Loucy (cell line): ENCODE data around the gene PNMA8B.
A peak's percentile ranks its signal among the peaks of the same experiment; 100 is the strongest.

Experiments
- H2AFZ ChIP-seq: fragments of 200-600 bp; sonication (generic); 2 replicates; pipeline ENCODE4 v1.6.0; 2016; ENCODE audit warnings: antibody characterized with exemption, mild to moderate bottlenecking, low read length, moderate library complexity
- H3F3A ChIP-seq: fragments of 200-600 bp; 2 replicates; pipeline ENCODE4 v1.6.0; 2016; ENCODE audit warnings: antibody characterized with exemption, low read depth, mild to moderate bottlenecking
- H3K27me3 ChIP-seq: fragments of 200-600 bp; sonication (generic); 2 replicates; pipeline ENCODE4 v1.6.1; 2014; ENCODE audit warnings: low read length, mild to moderate bottlenecking; ENCODE audit not compliant: insufficient read depth, poor library complexity, severe bottlenecking
- H3K36me3 ChIP-seq: fragments of 200-600 bp; sonication (generic); 2 replicates; pipeline ENCODE4 v1.6.1; 2016; ENCODE audit warnings: low read length; ENCODE audit not compliant: insufficient read depth
- H3K4me1 ChIP-seq: fragments of 200-600 bp; sonication (generic); 2 replicates; pipeline ENCODE4 v1.5.1; 2014; ENCODE audit warnings: low read length, mild to moderate bottlenecking; ENCODE audit not compliant: insufficient read depth, poor library complexity, severe bottlenecking
- H3K4me2 ChIP-seq: fragments of 200-600 bp; sonication (generic); 2 replicates; pipeline ENCODE4 v1.6.0; 2014; ENCODE audit warnings: antibody characterized with exemption, low read length, low read depth, mild to moderate bottlenecking; ENCODE audit not compliant: poor library complexity, severe bottlenecking
- H3K4me3 ChIP-seq: fragments of 200-600 bp; sonication (generic); 2 replicates; pipeline ENCODE4 v1.5.1; 2014; ENCODE audit warnings: low read length, mild to moderate bottlenecking, mixed read lengths; ENCODE audit not compliant: poor library complexity, severe bottlenecking
- H3K79me2 ChIP-seq: fragments of 200-600 bp; sonication (generic); 2 replicates; pipeline ENCODE4 v1.6.1; 2014; ENCODE audit warnings: low read length; ENCODE audit not compliant: insufficient read depth
- H3K9ac ChIP-seq: fragments of 200-600 bp; sonication (generic); 2 replicates; pipeline ENCODE4 v1.6.0; 2014; ENCODE audit warnings: mild to moderate bottlenecking, low read depth, low read length, moderate library complexity; ENCODE audit not compliant: poor library complexity, severe bottlenecking
- H3K9me2 ChIP-seq: fragments of 200-600 bp; sonication (generic); replicated peaks from 2 replicates; pipeline ENCODE4 v1.6.1; 2016; ENCODE audit warnings: low read depth, low read length, mixed read lengths
- H3K9me3 ChIP-seq: fragments of 200-600 bp; sonication (generic); 2 replicates; pipeline ENCODE4 v1.6.1; 2014; ENCODE audit warnings: mild to moderate bottlenecking, antibody characterized with exemption, low read length, low read depth; ENCODE audit not compliant: insufficient read depth
- H4K20me1 ChIP-seq: fragments of 200-600 bp; sonication (generic); 2 replicates; pipeline ENCODE4 v1.6.0; 2014; ENCODE audit warnings: antibody characterized with exemption, low read length, mild to moderate bottlenecking; ENCODE audit not compliant: insufficient read depth, poor library complexity, severe bottlenecking
- CTCF ChIP-seq: fragments of 200-600 bp; sonication (generic); conservative IDR thresholded peaks from 2 replicates; pipeline ENCODE4 v1.5.1; 2014; ENCODE audit warnings: mild to moderate bottlenecking, antibody characterized with exemption, low read length
- EZH2phosphoT487 ChIP-seq: fragments of 200-600 bp; IDR thresholded peaks from 2 replicates; pipeline ENCODE4 v1.6.1; 2018; ENCODE audit warnings: antibody characterized with exemption, mild to moderate bottlenecking, moderate library complexity, borderline replicate concordance

Gene PNMA8B

DNA sequence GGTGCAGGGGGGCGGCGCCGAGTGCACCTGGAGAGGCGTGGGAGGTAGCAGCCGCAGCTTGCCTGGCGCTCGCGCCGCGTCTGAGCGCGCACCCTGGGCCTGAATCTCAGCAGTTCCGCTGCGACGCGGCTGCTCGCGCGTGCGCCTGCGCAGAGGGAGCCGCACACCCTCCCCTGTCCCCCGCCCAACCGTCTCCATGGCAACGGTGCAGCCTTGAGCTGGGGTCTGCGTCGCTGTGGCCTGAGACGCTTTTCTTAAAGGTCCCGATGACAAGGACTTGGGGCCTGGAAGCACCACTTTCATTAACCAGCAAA, at the start of gene PNMA8B:
PNMA8B (minus strand) TSS at position 82 of the 314 bp plus-strand sequence. CDS start 402 bp downstream, outside the sequence.
- H3K4me3 ChIP-seq = no peak within 1 kb of the TSS
- H2AFZ ChIP-seq = no peak within 1 kb of the TSS
- H3K4me2 ChIP-seq = no peak within 1 kb of the TSS
- H3K9me2 ChIP-seq = no peaks in the 10 kb centered on the region
- H3K9me3 ChIP-seq = no peaks in the 10 kb centered on the region
- no peak within 1 kb of the TSS for H3K9ac ChIP-seq
- H3F3A ChIP-seq = no peaks in the 10 kb centered on the region
- no peaks in the 10 kb centered on the region for H3K4me1 ChIP-seq
- no peaks in the 10 kb centered on the region for H4K20me1 ChIP-seq
- no peak for TF ChIP-seq EZH2phosphoT487
- TF ChIP-seq CTCF = no peak
- no peaks in the 10 kb centered on the region for H3K79me2 ChIP-seq
- H3K36me3 ChIP-seq = no peaks in the 10 kb centered on the region
- H3K27me3 ChIP-seq = no peaks in the 10 kb centered on the region

DNA sequence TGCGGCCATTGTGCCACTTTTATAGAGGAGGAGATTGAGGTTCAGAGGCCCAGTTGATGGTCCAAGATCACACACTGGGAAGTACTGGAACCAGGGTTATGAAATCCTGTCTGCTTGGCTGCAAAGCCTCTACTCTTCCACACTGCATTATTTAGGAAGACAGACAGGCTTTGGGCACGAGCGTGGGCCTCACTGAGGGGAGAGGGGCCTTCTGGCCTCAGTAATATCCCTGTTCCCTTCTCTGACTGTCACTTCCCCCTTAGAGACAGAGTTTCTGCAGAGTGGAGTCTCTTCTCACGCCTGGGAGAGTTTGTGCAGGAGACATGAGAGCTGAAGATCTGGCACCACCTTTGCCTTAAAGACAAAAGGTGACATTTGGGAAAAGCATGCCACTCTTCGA, 49.0 kb upstream of the PNMA8B start:
- no peak overlapping the region for H3K9ac ChIP-seq
- no peaks in the 10 kb centered on the region for H3F3A ChIP-seq
- TF ChIP-seq EZH2phosphoT487 (no peak), CTCF (no peak)
- H3K79me2 ChIP-seq = no peaks in the 10 kb centered on the region
- no peak overlapping the region for H3K4me3 ChIP-seq
- H3K9me2 ChIP-seq = no peaks in the 10 kb centered on the region
- no peaks in the 10 kb centered on the region for H3K4me1 ChIP-seq
- H3K27me3 ChIP-seq = no peaks in the 10 kb centered on the region
- no peaks in the 10 kb centered on the region for H4K20me1 ChIP-seq
- H3K36me3 ChIP-seq = no peaks in the 10 kb centered on the region
- H3K9me3 ChIP-seq = no peaks in the 10 kb centered on the region; the same call in 1 of the 2 replicates
- H2AFZ ChIP-seq = no peak overlapping the region
- no peak overlapping the region for H3K4me2 ChIP-seq

GRCh38 chr19:46542428-46543230, 47.0 kb upstream of the PNMA8B start:
- Histone ChIP-seq H3K4me2 (no peak overlapping the region), H4K20me1 (no peaks in the 10 kb centered on the region), H3K4me3 (no peak overlapping the region), H3K27me3 (no peaks in the 10 kb centered on the region), H3K4me1 (no peaks in the 10 kb centered on the region), H3K79me2 (no peaks in the 10 kb centered on the region), H3K9ac (no peak overlapping the region), H2AFZ (no peak overlapping the region), H3K36me3 (no peaks in the 10 kb centered on the region), H3K9me3 (no peaks in the 10 kb centered on the region), H3F3A (no peaks in the 10 kb centered on the region), H3K9me2 (no peaks in the 10 kb centered on the region)
- TF ChIP-seq EZH2phosphoT487 = no peak
- TF ChIP-seq CTCF = peak; percentile 88
